Glutamatergic neuron (in vitro differentiated cells): Measurements from ENCODE around the gene GLS. TPM values are rescaled to one million over a fixed set of nuclear protein-coding genes. Genes with fewer than 3 reads are reported as not detected.
A peak's percentile ranks its signal among the peaks of the same experiment; 100 is the strongest.

Experiments used
- DNase-seq: peaks from one replicate; pipeline ENCODE4 v3.0.0; 2022
- H3K27ac Mint-ChIP-seq: one replicate; pipeline ENCODE4 v1.8.0; 2020; ENCODE audit warnings: mild to moderate bottlenecking, mixed read lengths, inconsistent platforms; ENCODE audit not compliant: unreplicated experiment
- H3K27me3 Mint-ChIP-seq: one replicate; pipeline ENCODE4 v1.8.0; 2020; ENCODE audit warnings: mild to moderate bottlenecking, moderate library complexity, mixed read lengths, inconsistent platforms; ENCODE audit not compliant: unreplicated experiment
- H3K36me3 Mint-ChIP-seq: one replicate; pipeline ENCODE4 v1.8.0; 2020; ENCODE audit warnings: mild to moderate bottlenecking, mixed read lengths, inconsistent platforms; ENCODE audit not compliant: unreplicated experiment
- H3K4me1 Mint-ChIP-seq: one replicate; pipeline ENCODE4 v1.8.0; 2020; ENCODE audit warnings: mild to moderate bottlenecking, low read depth, mixed read lengths, inconsistent platforms; ENCODE audit not compliant: unreplicated experiment
- H3K4me3 Mint-ChIP-seq: one replicate; pipeline ENCODE4 v1.8.0; 2020; ENCODE audit warnings: mild to moderate bottlenecking, mixed read lengths, inconsistent platforms; ENCODE audit not compliant: unreplicated experiment
- H3K9me3 Mint-ChIP-seq: one replicate; pipeline ENCODE4 v1.8.0; 2020; ENCODE audit warnings: mild to moderate bottlenecking, moderate library complexity, mixed read lengths, inconsistent platforms; ENCODE audit not compliant: unreplicated experiment
- CTCF ChIP-seq: fragments of 200-600 bp; sonication (generic); IDR thresholded peaks from one replicate; pipeline ENCODE4 v1.5.0; 2021; ENCODE audit not compliant: partially characterized antibody, unreplicated experiment
- long read RNA-seq: library from polyadenylated mRNA; unstranded; transcript quantifications from one replicate; pipeline ENCODE4 v2.0.0, GENCODE V29; 2020; ENCODE audit not compliant: unreplicated experiment
- total RNA-seq: library from RNA; stranded (reverse); fragmentation: NEBNext Ultra II Directional; extraction: Animal tissue kit (Norgen Biotek cat#: 25700); gene quantifications from one replicate; pipeline ENCODE4 v1.2.1, GENCODE V29; 2021; ENCODE audit not compliant: unreplicated experiment

The GLS gene
- total RNA-seq, result 120 TPM
- long read RNA-seq, partial matches to known transcripts, result 0 of 1 reads
- long read RNA-seq, other reads (novel, unspliced or antisense), result 1 of 1 reads

- H3K4me3 Mint-ChIP-seq, result peak within 1 kb of the TSS; percentile 94
- H3K9me3 Mint-ChIP-seq, result peaks cover 15% of the 10 kb centered on the region
- no peaks in the 10 kb centered on the region for H3K36me3 Mint-ChIP-seq
- no peak for TF ChIP-seq CTCF
- H3K27ac Mint-ChIP-seq, result peak within 1 kb of the TSS; percentile 96
- DNase-seq, result peak; percentile 95
- H3K27me3 Mint-ChIP-seq, result peaks cover 6% of the 10 kb centered on the region
- H3K4me1 Mint-ChIP-seq, result peaks cover 17% of the 10 kb centered on the region
Observed at GRCh38 chr2:190880378-190881083, at the start of gene GLS. Gene GLS, plus strand, starts transcription at chr2:190880821. Its CDS starts 264 bp downstream, at chr2:190881085.

- H3K36me3 Mint-ChIP-seq, result no peaks in the 10 kb centered on the region
- no peak for DNase-seq
- no peak overlapping the region for H3K27ac Mint-ChIP-seq
- no peaks in the 10 kb centered on the region for H3K9me3 Mint-ChIP-seq
- no peak for TF ChIP-seq CTCF
- no peaks in the 10 kb centered on the region for H3K4me1 Mint-ChIP-seq
- H3K27me3 Mint-ChIP-seq, result no peaks in the 10 kb centered on the region
- no peak overlapping the region for H3K4me3 Mint-ChIP-seq
Observed at GRCh38 chr2:190831941-190832340, 48.7 kb upstream of the GLS start.

- Mint-ChIP-seq H3K4me1 (no peaks in the 10 kb centered on the region), H3K4me3 (no peak overlapping the region), H3K27me3 (no peaks in the 10 kb centered on the region), H3K9me3 (no peaks in the 10 kb centered on the region), H3K36me3 (no peaks in the 10 kb centered on the region), H3K27ac (no peak overlapping the region)
- no peak for DNase-seq
- no peak for TF ChIP-seq CTCF
Observed at GRCh38 chr2:190834890-190835208, 45.8 kb upstream of the GLS start.

GRCh38 chr2:190835303-190835930 lies 45.2 kb upstream of the GLS start:
- H3K4me1 Mint-ChIP-seq, result no peaks in the 10 kb centered on the region
- TF ChIP-seq CTCF, result no peak
- DNase-seq, result no peak
- H3K27ac Mint-ChIP-seq, result no peak overlapping the region
- H3K36me3 Mint-ChIP-seq, result no peaks in the 10 kb centered on the region
- H3K9me3 Mint-ChIP-seq, result no peaks in the 10 kb centered on the region
- H3K27me3 Mint-ChIP-seq, result no peaks in the 10 kb centered on the region
- H3K4me3 Mint-ChIP-seq, result no peak overlapping the region

- Mint-ChIP-seq H3K4me1 (no peaks in the 10 kb centered on the region), H3K4me3 (no peak overlapping the region), H3K27me3 (no peaks in the 10 kb centered on the region), H3K9me3 (peaks cover 2% of the 10 kb centered on the region), H3K36me3 (no peaks in the 10 kb centered on the region), H3K27ac (no peak overlapping the region)
- no peak for DNase-seq
- TF ChIP-seq CTCF, result no peak
Observed at GRCh38 chr2:190836767-190837166, 43.9 kb upstream of the GLS start.
